ENCODE measurements around the gene MGP. TPM values are rescaled to one million over a fixed set of nuclear protein-coding genes. Genes with fewer than 3 reads are reported as not detected.

The MGP gene
- total and polyA plus RNA-seq, 2 donors (not counting 1 experiment from before 2014, with no cell fraction given), result 0.39 to 0.81 TPM

GRCh38 chr12:14913381-14913781 lies 27.7 kb upstream of the MGP start:
- intact Hi-C loops (cut with micrococcal nuclease), result no loop called here
- H3K4me1 Mint-ChIP-seq, result peaks cover 6% of the 10 kb centered on the region
- no peaks in the 10 kb centered on the region for H3K9me3 ChIP-seq (ENCODE audit: control extremely low read depth in 1 of 3, control insufficient read depth in 2 of 3, insufficient read depth in 1 of 3, low read length in 2 of 3)
- no peak overlapping the region for H3K9ac ChIP-seq (ENCODE audit: low read length)
- no peak overlapping the region for H3K4me2 ChIP-seq (replicated peaks; ENCODE audit: low read depth, low read length, poor library complexity, severe bottlenecking)
- H4K20me1 ChIP-seq (ENCODE audit: control insufficient read depth, insufficient read depth, low read length, poor library complexity, severe bottlenecking), result no peaks in the 10 kb centered on the region
- H3K4me3 Mint-ChIP-seq, result no peak overlapping the region
- DNase-seq (no peak), ATAC-seq (ENCODE audit: low read depth) (no peak)
- H2AFZ ChIP-seq (ENCODE audit: insufficient read depth, low read depth, low read length, poor library complexity, severe bottlenecking), result no peak overlapping the region
- no peaks in the 10 kb centered on the region for H3K79me2 ChIP-seq (ENCODE audit: control insufficient read depth, insufficient read depth, low read length)
- WGBS (ENCODE audit: insufficient coverage), result 96% methylated on average over 4 of the region's 4 CpGs
- H3K27me3 Mint-ChIP-seq, result no peaks in the 10 kb centered on the region
- POLR2A ChIA-PET, result no interaction called here
- H3K9me3 Mint-ChIP-seq (ENCODE audit: insufficient read depth), result peaks cover 3% of the 10 kb centered on the region
- CTCF ChIA-PET, result interaction anchor here (0.6 to 0.8 kb wide), 2 partner anchors 81 to 82 kb away, joined by 3 to 4 read pairs; no protein-coding TSS in a partner anchor
- H3K27me3 ChIP-seq (replicated peaks in 1 of 4; ENCODE audit: control extremely low read depth in 1 of 4, control insufficient read depth in 3 of 4, insufficient read depth in 4 of 4, low read length in 3 of 4), result no peaks in the 10 kb centered on the region
- peaks cover 1 to 52% of the 10 kb centered on the region in 2 experiments for H3K36me3 ChIP-seq (replicated peaks in 1 of 2; ENCODE audit: control extremely low read depth in 1 of 2, control insufficient read depth in 1 of 2, extremely low read depth in 1 of 2, insufficient read depth in 2 of 2, low read length in 1 of 2)
- TF ChIP-seq CTCF (IDR thresholded peaks at IDR 0.05), result no peak
- no peak for TF ChIP-seq EZH2 (IDR thresholded peaks at IDR 0.05; ENCODE audit: borderline replicate concordance, insufficient read depth, low read depth, low read length, poor library complexity, severe bottlenecking)
- H3K4me1 ChIP-seq (ENCODE audit: control insufficient read depth in 2 of 2, insufficient read depth in 2 of 2, low read length in 2 of 2), result no peaks in the 10 kb centered on the region
- no peak overlapping the region for H3K4me3 ChIP-seq (ENCODE audit: control extremely low read depth in 1 of 5, extremely low read depth in 1 of 5, insufficient read depth in 1 of 5, low read depth in 2 of 5, low read length in 4 of 5)
- H3K27ac ChIP-seq (ENCODE audit: low read length in 2 of 2), result no peak overlapping the region
- no peak overlapping the region for H3K27ac Mint-ChIP-seq

- H3K27me3 Mint-ChIP-seq, result no peaks in the 10 kb centered on the region
- intact Hi-C loops (cut with micrococcal nuclease), result no loop called here
- POLR2A ChIA-PET, result no interaction called here
These were observed 25.5 kb upstream of the MGP start for GRCh38 chr12:14911131-14911530.

More at GRCh38 chr12:14911131-14911530, 25.5 kb upstream of the MGP start:
- H3K9me3 Mint-ChIP-seq (ENCODE audit: insufficient read depth), result peaks cover 3% of the 10 kb centered on the region
- no peak overlapping the region for H3K27ac Mint-ChIP-seq
- peaks cover 6% of the 10 kb centered on the region for H3K4me1 Mint-ChIP-seq
- Histone ChIP-seq H3K36me3 (replicated peaks in 1 of 2; ENCODE audit: control extremely low read depth in 1 of 2, control insufficient read depth in 1 of 2, extremely low read depth in 1 of 2, insufficient read depth in 2 of 2, low read length in 1 of 2) (peaks cover 1 to 30% of the 10 kb centered on the region in 2 experiments), H3K4me3 (ENCODE audit: control extremely low read depth in 1 of 5, extremely low read depth in 1 of 5, insufficient read depth in 1 of 5, low read depth in 2 of 5, low read length in 4 of 5) (no peak overlapping the region), H3K27ac (ENCODE audit: low read length in 2 of 2) (no peak overlapping the region), H3K9me3 (ENCODE audit: control extremely low read depth in 1 of 3, control insufficient read depth in 2 of 3, insufficient read depth in 1 of 3, low read length in 2 of 3) (no peaks in the 10 kb centered on the region), H3K27me3 (replicated peaks in 1 of 4; ENCODE audit: control extremely low read depth in 1 of 4, control insufficient read depth in 3 of 4, insufficient read depth in 4 of 4, low read length in 3 of 4) (no peaks in the 10 kb centered on the region), H3K4me1 (ENCODE audit: control insufficient read depth in 2 of 2, insufficient read depth in 2 of 2, low read length in 2 of 2) (no peaks in the 10 kb centered on the region), H3K9ac (ENCODE audit: low read length) (no peak overlapping the region), H4K20me1 (ENCODE audit: control insufficient read depth, insufficient read depth, low read length, poor library complexity, severe bottlenecking) (no peaks in the 10 kb centered on the region), H3K4me2 (replicated peaks; ENCODE audit: low read depth, low read length, poor library complexity, severe bottlenecking) (no peak overlapping the region), H3K79me2 (ENCODE audit: control insufficient read depth, insufficient read depth, low read length) (no peaks in the 10 kb centered on the region), H2AFZ (ENCODE audit: insufficient read depth, low read depth, low read length, poor library complexity, severe bottlenecking) (no peak overlapping the region)
- TF ChIP-seq EZH2 (IDR thresholded peaks at IDR 0.05; ENCODE audit: borderline replicate concordance, insufficient read depth, low read depth, low read length, poor library complexity, severe bottlenecking) (no peak), CTCF (IDR thresholded peaks at IDR 0.05) (no peak)
- CTCF ChIA-PET, result no interaction called here
- no peak for ATAC-seq (ENCODE audit: low read depth)
- 100% methylated on average over 1 of the region's 2 CpGs for WGBS (ENCODE audit: insufficient coverage)
- H3K4me3 Mint-ChIP-seq, result no peak overlapping the region
- DNase-seq, result no peak

All from B cell (primary cell).